ENCODE measurements around the gene RPE.
A peak's percentile ranks its signal among the peaks of the same experiment; 100 is the strongest.

RPE gene

DNA sequence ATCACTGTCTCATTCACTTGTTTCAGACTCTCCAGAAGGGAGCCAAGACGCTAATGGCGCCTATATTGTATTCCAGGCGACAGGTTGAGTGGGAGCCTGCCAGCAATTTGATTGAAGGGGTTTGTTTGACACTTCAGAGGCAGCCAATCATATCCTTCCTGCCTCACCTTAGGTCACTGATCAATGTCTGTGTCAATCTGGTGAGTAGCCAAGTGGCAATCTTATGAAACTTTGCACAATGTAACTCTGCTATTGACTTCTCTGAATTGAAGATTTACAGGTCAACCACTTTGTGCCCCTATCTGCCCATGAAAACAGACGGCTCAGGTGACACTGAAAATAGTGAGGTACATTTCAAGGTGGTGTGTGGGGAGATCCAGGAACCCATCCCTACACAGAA is 32.7 kb upstream of the RPE start:
- TF ChIP-seq, protein P1, sequence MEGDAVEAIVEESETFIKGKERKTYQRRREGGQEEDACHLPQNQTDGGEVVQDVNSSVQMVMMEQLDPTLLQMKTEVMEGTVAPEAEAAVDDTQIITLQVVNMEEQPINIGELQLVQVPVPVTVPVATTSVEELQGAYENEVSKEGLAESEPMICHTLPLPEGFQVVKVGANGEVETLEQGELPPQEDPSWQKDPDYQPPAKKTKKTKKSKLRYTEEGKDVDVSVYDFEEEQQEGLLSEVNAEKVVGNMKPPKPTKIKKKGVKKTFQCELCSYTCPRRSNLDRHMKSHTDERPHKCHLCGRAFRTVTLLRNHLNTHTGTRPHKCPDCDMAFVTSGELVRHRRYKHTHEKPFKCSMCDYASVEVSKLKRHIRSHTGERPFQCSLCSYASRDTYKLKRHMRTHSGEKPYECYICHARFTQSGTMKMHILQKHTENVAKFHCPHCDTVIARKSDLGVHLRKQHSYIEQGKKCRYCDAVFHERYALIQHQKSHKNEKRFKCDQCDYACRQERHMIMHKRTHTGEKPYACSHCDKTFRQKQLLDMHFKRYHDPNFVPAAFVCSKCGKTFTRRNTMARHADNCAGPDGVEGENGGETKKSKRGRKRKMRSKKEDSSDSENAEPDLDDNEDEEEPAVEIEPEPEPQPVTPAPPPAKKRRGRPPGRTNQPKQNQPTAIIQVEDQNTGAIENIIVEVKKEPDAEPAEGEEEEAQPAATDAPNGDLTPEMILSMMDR (IDR thresholded peaks at IDR 0.05; ENCODE audit: insufficient read depth, missing control alignments): no peak
- no peak for DNase-seq (ENCODE audit: insufficient read length, low spot score)
- no peak for FAIRE-seq

DNA sequence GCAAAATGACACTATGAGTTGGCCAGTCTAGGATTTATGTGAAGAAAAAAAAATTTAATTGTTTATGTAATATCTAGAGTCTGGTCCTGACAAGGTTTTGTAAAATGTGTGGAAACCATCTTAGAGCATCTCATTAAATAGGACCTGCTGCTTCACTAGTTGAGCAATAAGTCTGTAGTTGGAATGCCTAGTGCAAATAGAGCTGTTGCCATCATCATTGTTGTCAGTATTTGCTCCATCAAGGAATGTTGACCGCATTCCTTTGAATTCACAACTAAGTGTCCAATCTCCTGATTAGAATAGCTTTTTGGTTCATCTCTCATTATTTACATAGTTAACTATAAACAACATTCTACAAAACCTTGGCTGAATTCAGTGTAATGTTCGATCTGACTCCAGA is 32.2 kb upstream of the RPE start:
- DNase-seq (ENCODE audit: insufficient read length, low spot score) (no peak), FAIRE-seq (no peak)
- TF ChIP-seq, protein P1 (IDR thresholded peaks at IDR 0.05; ENCODE audit: insufficient read depth, missing control alignments): no peak

DNA sequence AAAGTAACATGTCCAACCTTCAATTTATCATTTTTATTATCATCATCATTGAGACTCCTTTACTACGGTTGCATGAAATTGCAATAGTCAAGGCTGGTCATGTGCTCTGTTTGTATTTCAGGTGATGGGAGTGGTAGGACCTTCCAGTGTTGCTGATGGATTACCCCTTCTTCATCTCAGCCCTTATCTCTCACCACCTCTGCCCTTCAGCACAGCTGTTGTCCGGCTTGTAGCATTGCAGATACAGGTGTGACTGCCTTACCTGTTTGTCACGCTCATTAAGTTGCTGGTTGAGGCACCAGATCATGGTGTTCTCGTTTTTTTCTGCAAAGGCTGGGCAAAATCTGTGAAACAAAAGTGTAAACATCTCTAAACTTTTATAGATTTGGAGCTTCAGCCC is 31.7 kb upstream of the RPE start:
- no peak for DNase-seq (ENCODE audit: insufficient read length, low spot score)
- FAIRE-seq: no peak
- TF ChIP-seq, protein P1 (IDR thresholded peaks at IDR 0.05; ENCODE audit: insufficient read depth, missing control alignments): no peak

DNA sequence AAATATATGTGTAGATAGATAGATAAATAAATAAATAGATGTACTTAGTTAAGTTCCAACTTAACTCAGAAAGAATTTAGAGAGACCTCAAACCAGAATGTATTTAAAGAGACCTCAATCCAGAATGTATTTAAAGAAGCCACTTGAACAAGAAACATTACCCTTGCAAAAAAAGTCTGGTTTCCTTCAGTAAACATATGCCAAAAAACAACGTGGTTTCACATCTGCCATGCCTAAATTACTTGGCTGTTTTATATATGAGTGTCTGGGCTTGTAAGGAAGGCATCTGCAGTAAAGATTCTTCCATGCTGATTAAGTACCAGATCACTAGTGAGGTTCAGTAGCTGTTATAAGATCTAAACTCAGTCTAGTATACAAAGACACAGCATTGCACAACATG is 29.1 kb upstream of the RPE start:
- TF ChIP-seq, protein P1 (IDR thresholded peaks at IDR 0.05; ENCODE audit: insufficient read depth, missing control alignments): no peak
- no peak for DNase-seq (ENCODE audit: insufficient read length, low spot score)
- no peak for FAIRE-seq

DNA sequence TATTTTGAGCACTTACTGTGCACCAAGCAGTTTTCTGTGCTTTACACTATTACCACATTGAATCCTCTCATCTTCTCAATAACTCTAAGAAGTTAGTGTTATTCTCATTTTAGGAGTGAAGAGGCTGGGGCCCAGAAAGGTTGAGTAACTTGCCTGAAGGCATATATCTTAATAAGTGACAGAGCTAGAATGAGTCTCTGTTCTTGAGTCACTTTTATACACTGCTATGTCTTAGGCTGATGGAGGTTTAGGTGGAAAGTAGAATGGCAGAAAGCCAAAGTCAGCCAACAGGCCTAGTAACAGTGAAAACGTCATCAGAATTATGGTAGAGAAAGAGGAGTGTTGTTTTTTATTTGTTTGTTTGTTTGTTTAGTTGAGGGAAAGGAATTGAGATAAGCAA is 27.9 kb upstream of the RPE start:
- TF ChIP-seq, protein P1 (IDR thresholded peaks at IDR 0.05; ENCODE audit: insufficient read depth, missing control alignments): no peak
- no peak for DNase-seq (ENCODE audit: insufficient read length, low spot score)
- no peak for FAIRE-seq

DNA sequence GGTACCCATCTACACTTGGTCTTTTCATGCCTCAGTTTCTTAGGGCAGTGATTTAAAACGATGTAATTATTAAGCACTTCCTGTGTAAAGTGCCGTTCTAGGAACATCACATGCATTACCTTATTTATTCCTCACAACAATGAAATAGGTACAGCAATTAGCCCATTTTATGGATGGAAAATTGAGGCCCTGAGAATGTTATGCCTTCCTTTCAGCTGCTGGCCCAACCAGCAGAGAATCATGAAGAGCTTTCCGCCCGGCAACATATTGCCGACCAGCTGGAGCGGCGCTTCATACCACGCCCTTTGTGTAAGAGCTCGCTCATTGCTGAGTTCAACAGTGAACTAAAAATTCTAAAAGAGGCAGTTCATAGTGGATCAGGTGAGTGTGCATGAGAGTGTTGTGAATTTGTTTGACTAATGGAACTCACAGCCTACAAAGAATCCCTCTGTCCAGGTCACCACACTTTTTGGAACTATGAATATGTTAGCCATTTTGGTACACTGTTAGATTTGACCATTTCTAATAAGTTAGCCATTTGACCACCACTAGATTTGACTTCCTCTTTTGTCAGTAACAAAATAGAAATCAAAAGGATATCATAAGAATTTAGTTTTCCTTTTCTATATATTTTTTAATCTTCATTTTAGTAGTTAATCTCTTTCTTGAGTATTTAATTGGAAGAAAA is 25.6 kb upstream of the RPE start:
- TF ChIP-seq, protein P1 (IDR thresholded peaks at IDR 0.05; ENCODE audit: insufficient read depth, missing control alignments): no peak
- DNase-seq (ENCODE audit: insufficient read length, low spot score) (no peak), FAIRE-seq (no peak)

DNA sequence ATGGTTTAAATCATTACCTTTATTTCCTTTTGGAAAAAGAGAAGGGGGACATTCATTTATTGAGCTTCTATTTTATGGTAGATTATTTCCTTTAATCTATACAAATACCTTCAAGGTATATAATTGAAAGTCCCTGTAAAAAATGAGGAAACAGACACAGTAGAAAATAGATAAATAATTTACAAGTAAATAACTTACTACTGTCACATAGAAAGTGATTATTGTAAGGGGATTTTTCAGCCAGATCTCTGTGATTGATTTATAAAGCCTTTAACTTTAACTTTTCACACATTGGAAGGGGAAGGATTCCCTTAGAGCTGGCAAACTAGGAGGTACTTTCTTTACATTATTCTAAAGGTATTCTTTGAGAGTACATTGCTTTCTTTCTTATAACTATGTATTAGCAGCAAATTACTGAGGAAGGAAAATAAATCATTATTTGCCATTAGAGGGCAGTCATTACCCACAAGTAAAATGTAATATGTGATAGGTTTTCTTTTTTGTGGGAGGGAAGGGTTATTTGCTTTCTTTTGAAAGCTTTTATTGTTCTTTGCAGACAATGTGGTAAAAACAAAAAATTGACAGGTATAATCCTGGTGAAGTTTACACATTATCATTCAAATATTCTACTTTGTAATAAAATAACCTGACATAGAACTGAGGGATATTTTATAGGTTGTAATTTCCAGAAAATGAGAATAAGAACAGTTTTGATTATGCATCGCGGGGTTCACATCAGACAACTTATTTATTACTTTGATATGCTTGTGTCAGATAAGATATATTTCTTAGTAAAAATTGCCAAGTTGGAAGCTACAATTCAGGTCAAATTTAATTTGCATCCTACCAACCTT is 24.8 kb upstream of the RPE start:
- TF ChIP-seq, protein P1 (IDR thresholded peaks at IDR 0.05; ENCODE audit: insufficient read depth, missing control alignments): peak; percentile 65
- FAIRE-seq (peak; percentile 73), DNase-seq (ENCODE audit: insufficient read length, low spot score) (peak; percentile 21)
